A549 (cell line): ENCODE results near the gene SRPRA. TPM values are rescaled to one million over a fixed set of nuclear protein-coding genes. Genes with fewer than 3 reads are reported as not detected.
A peak's percentile ranks its signal among the peaks of the same experiment; 100 is the strongest.

Source experiments
- ATAC-seq, 2 experiments: fragments of 200-7000 bp in 1 of 2; fragments of >200 bp in 1 of 2; cut with Nextera tagmentation in 1 of 2; cut with Tn5 transposase in 1 of 2; 3 replicates each; pipeline versions ENCODE4 v1.8.0 to v1.9.1; 2018 to 2020; ENCODE audit warnings: mild to moderate bottlenecking in 1 of 2, moderate library complexity in 1 of 2
- CTCF ChIA-PET: fragments of 300-600 bp; sonication (Branson Sonifier 250); formaldehyde crosslinking; extraction: SDS; loops from one replicate; lab custom pipeline; 2021; ENCODE audit warnings: antibody characterized with exemption, inconsistent platforms; lab: Yijun Ruan, JAX
- POLR2A ChIA-PET: fragments of 350-600 bp; formaldehyde crosslinking; extraction: SDS; loops from one replicate; lab custom pipeline; 2021; ENCODE audit warnings: antibody characterized with exemption, inconsistent platforms; lab: Yijun Ruan, JAX
- DNase-seq, 2 experiments: peaks; one replicate each; pipeline versions ENCODE4 v3.0.0 to v3.0.0-alpha.2; 2011 to 2016; ENCODE audit warnings: low read depth in 1 of 2, low spot score in 1 of 2
- FAIRE-seq: peaks from 2 replicates; lab custom pipeline; 2011; peaks lifted over from hg19 to GRCh38; lab: Jason Lieb, UNC
- H3K27ac ChIP-seq, 2 experiments: fragments of >200 bp; sonication (Bioruptor Twin); formaldehyde crosslinking; 3 replicates each; pipeline ENCODE4 v1.5.1; 2016 to 2017
- H3K4me1 ChIP-seq: fragments of >200 bp; sonication (Bioruptor Twin); formaldehyde crosslinking; 3 replicates; pipeline ENCODE4 v1.6.1; 2016
- H3K4me2 ChIP-seq: fragments of >200 bp; sonication (Bioruptor Twin); formaldehyde crosslinking; 3 replicates; pipeline ENCODE4 v1.6.1; 2016
- H3K4me3 ChIP-seq: fragments of >200 bp; sonication (Bioruptor Twin); formaldehyde crosslinking; 3 replicates; pipeline ENCODE4 v1.5.1; 2016
- H3K9me3 ChIP-seq: fragments of >200 bp; sonication (Bioruptor Twin); formaldehyde crosslinking; 3 replicates; pipeline ENCODE4 v1.6.1; 2016
- CBX2 ChIP-seq: fragments of 200-600 bp; sonication (generic); IDR thresholded peaks from 2 replicates; pipeline ENCODE4 v1.6.1; 2016; ENCODE audit warnings: low read depth, mild to moderate bottlenecking, borderline replicate concordance
- CBX8 ChIP-seq: fragments of 200-600 bp; sonication (generic); IDR thresholded peaks from 2 replicates; pipeline ENCODE4 v1.6.1; 2016
- CTCF ChIP-seq: fragments of >200 bp; sonication (Bioruptor Twin); formaldehyde crosslinking; IDR thresholded peaks from 3 replicates; pipeline ENCODE4 v1.5.1; 2016
- EHF ChIP-seq: fragments of 250-450 bp; sonication (Bioruptor Pico); IDR thresholded peaks from 2 replicates; pipeline ENCODE4 v1.5.0; 2020; ENCODE audit warnings: mild to moderate bottlenecking
- ELK1 ChIP-seq: fragments of 150-350 bp; IDR thresholded peaks from 2 replicates; pipeline ENCODE4 v1.6.1; 2014; ENCODE audit warnings: low read depth, mild to moderate bottlenecking, low read length
- FOXS1 ChIP-seq: fragments of 250-450 bp; sonication (Bioruptor Pico); IDR thresholded peaks from 2 replicates; pipeline ENCODE4 v1.5.0; 2020; ENCODE audit warnings: mild to moderate bottlenecking, moderate library complexity
- GATA3 ChIP-seq: IDR thresholded peaks from 2 replicates; pipeline ENCODE4 v1.6.1; 2012; ENCODE audit warnings: borderline replicate concordance
- HOXA7 ChIP-seq: fragments of 250-450 bp; sonication (Bioruptor Pico); IDR thresholded peaks from 2 replicates; pipeline ENCODE4 v1.5.0; 2020; ENCODE audit warnings: mild to moderate bottlenecking, moderate library complexity
- NR3C1 ChIP-seq: fragments of >200 bp; sonication (Bioruptor Twin); formaldehyde crosslinking; IDR thresholded peaks from 3 replicates; pipeline ENCODE4 v1.6.1; 2017
- PHF8 ChIP-seq: fragments of 200-600 bp; sonication (generic); IDR thresholded peaks from 2 replicates; pipeline ENCODE4 v1.6.1; 2016; ENCODE audit warnings: low read depth, mild to moderate bottlenecking, antibody characterized with exemption, moderate library complexity, borderline replicate concordance
- RAD21 ChIP-seq, 2 experiments: fragments of >200 bp in 1 of 2; sonication (Bioruptor Twin) in 1 of 2; formaldehyde crosslinking in 1 of 2; IDR thresholded peaks in 1 of 2; conservative IDR thresholded peaks in 1 of 2; 2 replicates in 1 of 2; 3 replicates in 1 of 2; pipeline ENCODE4 v1.6.1; 2012 to 2018; ENCODE audit warnings: inconsistent platforms in 1 of 2
- RCOR1 ChIP-seq: fragments of 150-350 bp; IDR thresholded peaks from 2 replicates; pipeline ENCODE4 v1.6.1; 2014; ENCODE audit warnings: antibody characterized with exemption, low read length, low read depth
- RFX5 ChIP-seq: fragments of 450-650 bp; IDR thresholded peaks from 2 replicates; pipeline ENCODE4 v1.7.1; 2014; ENCODE audit warnings: antibody characterized with exemption, mild to moderate bottlenecking, moderate library complexity
- SMC3 ChIP-seq: fragments of >200 bp; sonication (Bioruptor Twin); formaldehyde crosslinking; IDR thresholded peaks from 3 replicates; pipeline ENCODE4 v1.6.1; 2018; ENCODE audit warnings: inconsistent platforms
- TFCP2L1 ChIP-seq: fragments of 250-450 bp; sonication (Bioruptor Pico); IDR thresholded peaks from 2 replicates; pipeline ENCODE4 v1.5.0; 2021; ENCODE audit warnings: mild to moderate bottlenecking
- ZC3H11A ChIP-seq: fragments of 450-650 bp; IDR thresholded peaks from 2 replicates; pipeline ENCODE4 v1.6.1; 2014; ENCODE audit warnings: antibody characterized with exemption, mild to moderate bottlenecking
- WGBS: methylation state at CpG from one replicate; pipeline ENCODE4 v1.1.6; 2017; ENCODE audit errors: missing lambda C conversion rate; 5-methylcytosine and 5-hydroxymethylcytosine counted together
- polyA plus RNA-seq, 4 experiments: library from polyadenylated mRNA; depleted of rRNA in 3 of 4; stranded (reverse); fragments of >200 nt; fragmentation: RNase III in 1 of 4; extraction: RNeasy Plus Mini Kit Qiagen cat#74134 plus additional on column Dnase treatment in 1 of 4; gene quantifications; 2 replicates in 3 of 4; 3 replicates in 1 of 4; pipeline ENCODE4 v1.2.3, GENCODE V29; 2011 to 2017

SRPRA gene
- polyA plus RNA-seq, 2 of the 4 experiments (the other 2 are of a cell fraction): 45.1 to 92.2 TPM

GRCh38 chr11:126308271-126308671 is 39.6 kb upstream of the SRPRA start:
- no peak for ATAC-seq
- Histone ChIP-seq H3K4me1 (peaks cover 3% of the 10 kb centered on the region; the same call in 1 of the 3 replicates), H3K4me2 (no peak overlapping the region), H3K27ac (no peak overlapping the region), H3K4me3 (no peak overlapping the region), H3K9me3 (no peaks in the 10 kb centered on the region)
- WGBS: 84% methylated on average over 4 of the region's 4 CpGs
- DNase-seq: no peak
- POLR2A ChIA-PET: no interaction called here
- FAIRE-seq: no peak
- CTCF ChIA-PET: interaction anchor here (1.3 to 3.7 kb wide), 2 partner anchors 8 to 172 kb away, joined by 5 to 22 read pairs; no protein-coding TSS in a partner anchor
- TF ChIP-seq SMC3 (no peak), FOXS1 (CRISPR knock-in tag) (no peak)

- CTCF ChIA-PET: interaction anchor here (0.6 to 1.3 kb wide), 2 partner anchors 36 to 173 kb away, joined by 3 to 5 read pairs; no protein-coding TSS in a partner anchor
- 38% methylated on average over 5 of the region's 5 CpGs for WGBS
- no peak for ATAC-seq
Observed at GRCh38 chr11:126307706-126308105, 39.0 kb upstream of the SRPRA start.

GRCh38 chr11:126305699-126306098 is 37.0 kb upstream of the SRPRA start:
- TF ChIP-seq CBX8 (no peak), ZC3H11A (no peak), ELK1 (no peak), PHF8 (no peak), GATA3 (no peak), RCOR1 (no peak), NR3C1 (no peak), CBX2 (no peak)
- no peak for FAIRE-seq
- CTCF ChIA-PET: no interaction called here

More at GRCh38 chr11:126307706-126308105, 39.0 kb upstream of the SRPRA start:
- no peak overlapping the region for H3K4me2 ChIP-seq
- no peaks in the 10 kb centered on the region for H3K9me3 ChIP-seq
- POLR2A ChIA-PET: interaction anchor here (0.5 kb wide), 1 partner anchor 1509 kb away, joined by 3 read pairs; no protein-coding TSS in a partner anchor
- FAIRE-seq (no peak), DNase-seq (peak in 1 of 2 experiments; percentile 40)
- H3K27ac ChIP-seq: no peak overlapping the region
- H3K4me3 ChIP-seq: no peak overlapping the region
- H3K4me1 ChIP-seq: peaks cover 8% of the 10 kb centered on the region; the same call in 1 of the 3 replicates
- TF ChIP-seq RAD21 (conservative IDR thresholded peaks at IDR 0.05 in 1 of 2, IDR thresholded peaks at IDR 0.05 in 1 of 2) (peak; percentile 20 to 38; a peak in 3 of 5 replicates), CTCF (peak; percentile 18; the same call in 1 of the 3 replicates), EHF (no peak), HOXA7 (no peak)

GRCh38 chr11:126304457-126305075 is 35.9 kb upstream of the SRPRA start:
- DNase-seq (no peak), FAIRE-seq (no peak), ATAC-seq (peak; percentile 33 to 41; a peak in 4 of 6 replicates)
- peak overlapping the region; percentile 89 to 99 for H3K27ac ChIP-seq
- peak overlapping the region; percentile 64 for H3K4me3 ChIP-seq
- WGBS: 81% methylated on average over 12 of the region's 12 CpGs
- TF ChIP-seq TFCP2L1: no peak
- TF ChIP-seq RFX5: no peak
- peaks cover 8% of the 10 kb centered on the region; the same call in 1 of the 3 replicates for H3K4me1 ChIP-seq
- peak overlapping the region; percentile 90 for H3K4me2 ChIP-seq
- no peaks in the 10 kb centered on the region for H3K9me3 ChIP-seq
- CTCF ChIA-PET: no interaction called here
- POLR2A ChIA-PET: interaction anchor here (0.9 to 1.0 kb wide), 2 partner anchors 22 to 49 kb away, joined by 3 to 5 read pairs; no protein-coding TSS in a partner anchor

More at GRCh38 chr11:126305699-126306098, 37.0 kb upstream of the SRPRA start:
- Histone ChIP-seq H3K4me2 (no peak overlapping the region), H3K4me1 (peaks cover 8% of the 10 kb centered on the region; the same call in 1 of the 3 replicates), H3K9me3 (no peaks in the 10 kb centered on the region), H3K27ac (no peak overlapping the region), H3K4me3 (no peak overlapping the region)
- DNase-seq (no peak), ATAC-seq (no peak)
- POLR2A ChIA-PET: no interaction called here
- WGBS: 88% methylated on average over 4 of the region's 4 CpGs
